HL-60 (cell line): ENCODE results near the gene ANKRD44.

Source experiments
- CTCF ChIP-seq: IDR thresholded peaks from one replicate; pipeline ENCODE4 v1.5.1; 2011; ENCODE audit warnings: low read length, control low read depth, inconsistent platforms; ENCODE audit not compliant: insufficient read depth
- GABPA ChIP-seq: IDR thresholded peaks from 2 replicates; pipeline ENCODE4 v1.6.1; 2012; ENCODE audit warnings: low read depth

DNA sequence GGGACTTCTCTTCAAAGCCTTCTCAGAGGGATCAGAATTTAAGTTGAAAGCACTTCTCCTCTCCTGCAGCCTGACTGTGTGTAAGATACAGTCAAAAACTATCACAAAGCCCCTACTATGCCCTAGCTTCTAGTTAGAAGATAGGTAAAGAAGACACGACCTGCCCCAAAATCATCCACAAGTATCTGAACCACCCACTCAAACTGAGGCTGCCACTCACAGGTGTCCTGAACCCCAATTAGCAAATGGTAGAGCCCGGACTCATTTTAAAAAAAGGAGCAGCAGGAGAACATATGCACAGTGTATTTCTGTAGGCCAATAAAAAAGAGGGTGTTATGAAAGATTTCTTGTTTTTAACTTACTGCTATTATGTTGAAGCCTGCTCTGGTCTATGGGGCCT is 74.4 kb downstream of the ANKRD44 start:
- TF ChIP-seq GABPA: no peak
- no peak for TF ChIP-seq CTCF
